ENCODE results near the gene LHFPL6.

Gene LHFPL6

DNA sequence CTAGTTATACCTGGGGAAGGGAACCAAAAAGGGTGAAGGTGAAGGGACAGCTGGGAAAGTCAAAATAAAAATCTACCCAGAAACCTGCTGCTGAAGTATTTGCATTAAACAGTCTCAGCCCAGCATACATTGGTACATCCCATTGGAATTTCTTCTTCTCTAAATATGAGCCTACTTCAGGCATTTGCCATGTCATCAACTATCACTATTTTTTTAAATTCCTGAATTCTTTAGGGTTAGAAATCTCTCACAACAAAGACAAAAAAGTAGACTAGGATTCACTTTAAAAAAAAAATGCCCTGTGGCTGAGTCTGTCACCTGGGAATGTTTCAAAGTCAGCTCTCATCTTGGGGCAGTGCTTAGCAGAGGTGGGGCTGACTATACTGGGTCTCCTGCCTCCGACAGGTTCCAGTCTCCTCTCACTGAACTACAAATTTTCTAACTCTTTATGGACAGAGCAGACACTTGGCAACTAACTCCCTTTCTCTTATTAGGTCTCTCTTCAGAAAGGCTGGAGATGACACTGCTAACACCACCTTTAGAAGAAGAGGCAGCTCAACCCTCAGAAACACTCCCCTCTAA is 141.2 kb downstream of the LHFPL6 start:
- no peak for DNase-seq

DNA sequence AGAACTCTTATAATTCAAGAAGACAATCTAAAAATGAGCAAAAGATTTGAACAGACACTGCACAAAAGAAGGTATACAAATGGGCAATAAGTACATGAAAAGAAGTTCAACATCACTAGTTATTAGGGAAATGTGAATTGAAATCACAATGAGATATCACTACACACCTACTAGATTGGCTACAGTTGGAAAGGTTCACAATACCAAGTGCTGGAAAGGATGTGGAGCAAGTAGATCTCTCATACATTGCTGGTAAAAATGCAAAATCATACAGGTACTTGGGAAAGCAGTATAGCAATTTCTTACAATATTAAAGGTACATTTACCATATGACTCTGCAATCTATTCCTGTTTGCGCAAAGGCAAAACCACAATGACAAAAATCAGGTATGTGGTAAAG is 145.7 kb downstream of the LHFPL6 start:
- no peak for DNase-seq

- no peak for DNase-seq
These were observed 147.3 kb downstream of the LHFPL6 start for GRCh38 chr13:39455521-39456175.

GRCh38 chr13:39452834-39453233 is 150.2 kb downstream of the LHFPL6 start:
- no peak for DNase-seq

DNA sequence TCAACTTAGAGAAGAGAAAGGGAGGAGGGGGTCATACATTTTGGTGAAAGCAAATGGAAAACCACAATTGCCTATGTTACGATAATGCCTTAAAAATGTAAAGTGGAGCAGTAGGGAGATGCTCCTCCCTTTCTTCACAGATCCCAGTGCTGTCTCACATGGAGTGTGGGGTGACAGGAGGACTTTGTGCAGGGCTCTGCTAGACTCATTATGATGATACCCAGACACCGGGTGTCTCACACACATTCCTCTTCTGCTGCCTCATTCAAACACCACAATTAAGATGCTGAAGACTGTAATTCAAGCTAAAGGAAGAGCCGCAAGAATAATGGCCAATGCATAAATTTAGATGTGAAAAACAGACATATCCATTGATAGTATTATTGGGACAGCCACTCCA is 150.6 kb downstream of the LHFPL6 start:
- no peak for DNase-seq

GRCh38 chr13:39451860-39452301 is 151.1 kb downstream of the LHFPL6 start:
- DNase-seq = no peak

GRCh38 chr13:39451301-39451700 is 151.7 kb downstream of the LHFPL6 start:
- DNase-seq = no peak

GRCh38 chr13:39450176-39450575 is 152.8 kb downstream of the LHFPL6 start:
- DNase-seq = no peak

GRCh38 chr13:39448834-39449233 is 154.2 kb downstream of the LHFPL6 start:
- DNase-seq = no peak

DNA sequence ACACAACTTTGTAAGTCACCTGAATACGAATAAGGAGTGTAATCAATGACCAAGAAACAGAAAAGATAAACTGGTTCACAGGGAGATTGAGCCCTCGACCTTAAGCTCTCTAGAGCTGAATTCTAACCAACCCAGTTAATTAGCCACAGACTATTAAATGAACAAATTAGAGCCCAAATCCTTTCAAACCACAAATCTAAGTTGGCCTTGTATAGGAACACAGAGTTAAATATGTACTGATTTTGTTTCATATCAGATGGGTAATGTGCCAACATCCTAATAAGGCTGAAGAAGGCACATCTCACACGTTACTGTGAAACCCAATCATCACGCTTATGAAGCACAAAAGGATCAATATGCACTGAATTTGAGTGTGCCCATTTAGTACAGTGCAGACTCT is 156.1 kb downstream of the LHFPL6 start:
- DNase-seq = no peak

DNA sequence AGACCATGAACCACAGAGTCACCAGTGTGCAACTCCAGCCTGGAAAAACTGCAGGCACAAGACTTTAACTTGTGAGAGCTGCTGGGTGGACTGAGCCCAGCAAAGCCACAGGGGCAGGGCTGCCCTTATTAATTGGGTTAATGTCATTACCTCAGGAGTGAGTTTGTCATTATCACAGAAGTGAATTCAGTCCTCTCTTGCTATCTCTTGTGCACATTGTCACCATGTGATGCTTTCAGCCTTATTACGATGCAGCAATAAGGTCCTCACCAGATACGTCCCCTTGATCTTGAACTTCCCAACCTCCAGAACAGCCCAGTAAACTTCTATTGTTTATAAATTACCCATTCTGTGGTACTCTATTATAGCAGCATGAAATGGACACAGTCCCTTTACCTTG is 158.1 kb downstream of the LHFPL6 start:
- no peak for DNase-seq

GRCh38 chr13:39433651-39434050 is 169.3 kb downstream of the LHFPL6 start:
- DNase-seq = no peak

DNA sequence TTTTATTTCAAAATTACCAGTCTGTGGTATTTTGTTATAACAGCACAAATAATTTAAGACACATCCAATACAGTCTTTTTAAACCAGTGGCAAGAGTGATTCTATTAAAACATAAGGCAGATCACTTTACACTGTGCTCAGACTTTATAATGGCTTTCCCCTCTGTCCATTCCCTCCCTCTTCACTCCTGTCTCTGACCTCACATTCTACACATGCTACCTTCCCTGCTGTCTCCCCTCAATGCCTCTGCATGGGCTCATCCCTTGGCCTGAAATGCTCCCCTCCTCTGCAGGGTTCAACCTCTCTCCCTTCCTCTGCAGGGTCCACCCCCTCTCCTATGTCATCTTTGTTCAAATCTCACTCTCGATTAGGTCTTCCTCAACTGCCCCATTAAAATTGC is 170.8 kb downstream of the LHFPL6 start:
- DNase-seq = no peak

GRCh38 chr13:39422845-39423565 is 180.0 kb downstream of the LHFPL6 start:
- no peak for DNase-seq

DNA sequence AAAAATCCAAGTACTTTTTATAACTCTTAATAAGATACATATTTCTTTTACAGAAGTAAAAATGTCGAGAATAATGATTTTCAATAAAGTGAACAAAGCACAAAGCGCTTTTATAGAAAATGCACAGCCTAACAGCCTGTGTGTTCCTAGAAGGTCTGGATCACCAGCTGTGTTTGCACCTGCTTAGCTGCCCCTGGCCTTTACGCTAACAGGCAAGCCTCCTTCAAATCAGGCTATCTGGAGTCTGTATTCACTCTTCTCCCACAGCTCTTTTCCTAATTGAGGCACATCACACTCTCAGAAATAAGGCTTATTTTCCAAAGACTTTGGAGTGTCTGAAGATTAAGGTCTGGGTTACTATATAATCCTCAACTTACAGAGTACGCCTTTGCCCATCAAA is 183.1 kb downstream of the LHFPL6 start:
- no peak for DNase-seq

DNA sequence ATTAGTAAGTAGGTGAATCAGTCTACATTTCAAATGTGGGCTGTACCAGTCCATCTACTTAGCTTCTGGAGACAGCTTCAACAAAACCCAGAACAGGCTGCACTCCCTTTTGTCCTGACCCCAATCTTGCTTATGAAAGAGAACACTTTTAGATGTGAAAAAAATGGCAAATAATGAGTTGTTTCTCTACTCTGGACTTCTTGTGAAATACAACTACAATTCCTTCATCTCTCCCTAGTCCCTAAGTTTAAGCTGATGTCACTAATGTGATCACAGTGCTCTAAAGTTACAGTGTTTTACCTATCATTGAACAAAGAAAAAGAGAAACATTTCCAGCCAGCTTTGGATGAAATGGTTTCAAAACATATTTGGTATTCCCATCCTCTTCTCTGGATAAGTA is 183.9 kb downstream of the LHFPL6 start:
- DNase-seq = no peak

GRCh38 chr13:39418424-39418823 is 184.6 kb downstream of the LHFPL6 start:
- no peak for DNase-seq

GRCh38 chr13:39417643-39418042 is 185.3 kb downstream of the LHFPL6 start:
- DNase-seq = no peak

GRCh38 chr13:39417131-39417530 is 185.9 kb downstream of the LHFPL6 start:
- no peak for DNase-seq

GRCh38 chr13:39415008-39415802 is 187.8 kb downstream of the LHFPL6 start:
- DNase-seq = no peak

DNA sequence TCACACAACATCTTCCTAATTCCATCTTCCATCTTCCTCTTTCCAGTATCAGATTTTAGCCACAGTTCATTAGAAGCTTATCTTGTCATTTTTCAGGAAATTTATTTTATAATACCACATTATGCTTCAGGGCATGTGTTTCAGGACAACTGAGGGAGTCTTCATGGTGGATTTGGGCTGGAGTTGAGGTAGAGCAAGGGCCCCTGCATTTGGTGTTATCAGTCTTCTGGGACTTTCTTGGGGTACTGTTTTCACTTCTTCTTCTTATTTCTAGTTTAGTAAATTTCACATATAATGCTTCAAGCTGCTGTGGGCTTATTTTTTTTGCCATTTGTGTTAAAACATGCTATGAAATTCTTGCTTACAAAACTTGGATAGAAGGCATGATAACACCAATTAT is 188.7 kb downstream of the LHFPL6 start:
- DNase-seq = no peak

- DNase-seq = no peak
These were observed 191.5 kb downstream of the LHFPL6 start for GRCh38 chr13:39411511-39411910.

DNA sequence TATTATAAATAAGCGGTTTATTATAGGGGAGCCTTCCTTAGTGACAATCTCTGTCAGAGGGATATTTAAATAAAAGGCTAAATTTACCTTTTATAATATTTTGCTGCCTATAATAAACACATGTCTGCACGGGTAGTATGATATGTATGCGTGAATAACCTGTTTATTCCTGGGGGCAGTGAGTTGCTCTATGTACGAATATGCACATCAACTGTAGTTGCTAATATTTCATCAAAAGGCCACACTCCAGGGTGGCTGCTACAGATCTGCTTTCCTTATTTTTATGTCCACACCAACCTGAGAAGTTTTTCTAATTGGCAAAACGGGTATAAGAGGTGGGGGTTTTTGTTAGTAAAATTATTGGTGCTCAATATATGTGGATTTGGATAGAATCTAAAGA is 192.0 kb downstream of the LHFPL6 start:
- no peak for DNase-seq

Measured in stimulated activated CD4-positive, alpha-beta T cell treated with anti-CD3 and anti-CD28 coated beads, Interleukin-2, amount 100 ng/mL, for 48 hours (primary cell).